NCI-H1417 treated with DMSO at 0.1 percent for 48 hours (cell line): ENCODE results near the gene LHFPL5.

ENCODE experiments used
- DNase-seq: peaks from one replicate; lab custom pipeline; 2025; lab: John Stamatoyannopoulos, UW

LHFPL5 gene

DNA sequence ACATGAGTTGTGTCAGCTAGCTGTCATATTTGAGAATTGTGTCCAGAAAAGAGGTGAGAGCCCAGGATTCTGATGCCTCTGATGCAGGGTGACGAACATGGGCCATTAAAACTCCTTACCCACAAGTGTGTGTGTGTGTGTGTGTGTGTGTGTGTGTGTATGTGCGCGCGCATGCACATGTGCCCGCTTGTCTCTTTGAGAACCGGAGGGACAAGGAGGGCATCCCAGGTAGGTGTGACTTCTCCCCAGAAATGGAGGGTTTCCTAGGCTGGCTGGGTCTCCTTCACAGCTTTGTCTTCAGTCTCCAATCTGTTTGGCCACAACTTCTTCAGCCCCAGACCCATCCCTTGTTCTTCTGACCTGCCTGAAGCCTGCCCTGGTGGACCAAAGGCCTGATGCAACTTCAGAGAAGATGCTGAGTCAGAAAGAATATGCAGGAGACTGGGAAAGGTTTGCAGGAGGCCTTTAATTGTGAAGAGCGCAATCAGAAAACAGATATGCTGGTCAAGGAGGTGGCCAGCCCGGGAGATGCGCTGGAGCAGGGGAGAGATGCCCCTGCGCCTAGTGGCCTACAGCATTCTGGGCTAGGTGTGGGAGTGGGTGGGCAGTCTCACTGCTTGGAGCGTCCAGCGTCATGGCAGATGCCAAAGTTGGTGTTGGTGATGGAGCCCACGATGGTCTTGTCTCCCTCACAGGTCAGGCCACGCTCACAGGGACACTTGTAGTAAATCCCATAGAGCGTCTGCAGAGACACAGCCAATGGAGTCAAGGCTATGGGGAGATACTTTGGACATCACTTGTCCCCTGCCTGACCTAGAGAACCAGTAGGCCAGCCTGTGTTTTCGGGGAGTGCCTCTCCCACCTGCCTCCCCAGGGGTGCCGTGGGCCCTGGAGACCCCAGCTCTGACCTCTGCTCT, 10.4 kb upstream of the LHFPL5 start:
- DNase-seq: no peak

DNA sequence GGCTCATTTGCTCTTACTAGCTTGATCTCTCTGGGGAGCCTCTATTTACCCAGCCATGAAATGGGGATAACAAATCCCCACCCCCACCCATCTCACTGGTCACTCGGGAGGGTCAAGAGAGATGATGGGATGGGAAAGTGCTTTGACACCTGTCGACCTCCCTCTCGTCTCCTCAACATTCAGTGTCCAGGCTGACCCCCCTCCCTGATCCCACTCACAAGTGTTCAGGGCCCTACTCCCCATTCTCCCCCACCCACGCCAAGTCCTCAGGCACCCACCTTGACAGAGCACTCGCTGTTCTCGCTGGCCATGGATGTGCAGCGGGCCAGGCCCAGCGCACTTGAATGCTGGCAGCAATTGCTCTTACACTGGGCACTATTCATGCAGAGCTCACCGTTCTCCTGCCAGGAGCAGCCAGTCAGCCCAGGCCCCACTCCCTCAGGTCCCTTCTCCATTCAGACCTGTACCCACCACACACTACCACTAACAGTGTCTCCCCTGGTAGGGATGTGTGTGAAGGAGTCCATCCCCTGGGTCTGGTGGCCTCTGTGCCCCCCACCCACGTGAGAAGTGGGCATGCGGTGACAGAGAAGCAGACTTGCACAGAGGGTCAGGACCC, 9.6 kb upstream of the LHFPL5 start:
- no peak for DNase-seq

DNA sequence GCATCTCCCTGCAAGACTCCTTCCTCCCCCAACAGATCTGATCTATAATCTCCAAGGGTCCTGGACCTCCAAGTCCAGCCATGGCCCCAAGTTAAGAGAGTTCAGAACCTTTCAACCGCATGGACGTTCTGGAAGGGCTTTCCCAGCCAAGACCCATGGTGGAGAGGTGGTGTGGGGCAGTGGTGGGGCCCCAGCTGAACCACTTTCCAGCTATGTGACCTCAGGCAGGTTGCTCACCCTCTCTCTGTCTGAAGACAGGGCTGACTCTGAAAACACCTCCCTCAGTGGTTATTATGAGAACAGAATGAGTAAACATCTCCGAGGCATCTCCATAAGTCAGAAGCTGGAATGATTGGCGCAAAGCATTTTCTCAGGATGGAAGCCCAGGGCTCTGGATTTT, 8.9 kb upstream of the LHFPL5 start:
- no peak for DNase-seq

DNA sequence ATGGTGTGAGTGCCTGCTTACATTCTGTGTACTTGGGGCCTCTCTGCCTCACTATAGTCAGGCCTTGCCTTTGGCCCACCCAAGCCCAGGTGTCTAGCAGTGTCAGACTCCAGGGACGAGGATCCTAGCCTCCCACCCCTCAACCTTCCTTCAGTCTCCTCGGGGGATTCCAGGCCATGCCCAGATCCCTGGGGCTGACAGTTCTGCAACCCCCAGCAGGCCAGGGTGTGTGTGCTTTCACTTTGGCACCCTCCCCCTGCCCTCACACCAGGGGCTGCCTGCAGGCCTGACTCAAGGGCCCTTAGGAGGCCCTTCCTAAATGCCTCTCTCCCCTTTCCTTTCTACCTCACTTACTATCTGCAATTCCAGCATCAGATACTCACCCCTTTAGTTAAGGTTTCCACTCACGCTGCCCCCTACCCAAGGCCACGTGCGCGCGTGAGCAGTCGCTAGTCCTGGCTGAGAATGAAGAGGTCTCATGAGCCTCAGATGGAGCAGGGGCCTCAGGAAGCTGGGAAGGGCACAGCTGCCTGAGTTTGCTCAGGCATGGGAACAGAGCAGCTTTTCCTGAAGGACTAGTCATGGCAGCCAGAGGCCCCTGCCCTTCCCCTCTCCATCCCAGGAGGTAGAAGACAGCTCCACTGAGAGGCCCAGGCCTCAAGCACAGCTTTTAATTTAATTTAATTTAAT, 7.2 kb upstream of the LHFPL5 start:
- no peak for DNase-seq

DNA sequence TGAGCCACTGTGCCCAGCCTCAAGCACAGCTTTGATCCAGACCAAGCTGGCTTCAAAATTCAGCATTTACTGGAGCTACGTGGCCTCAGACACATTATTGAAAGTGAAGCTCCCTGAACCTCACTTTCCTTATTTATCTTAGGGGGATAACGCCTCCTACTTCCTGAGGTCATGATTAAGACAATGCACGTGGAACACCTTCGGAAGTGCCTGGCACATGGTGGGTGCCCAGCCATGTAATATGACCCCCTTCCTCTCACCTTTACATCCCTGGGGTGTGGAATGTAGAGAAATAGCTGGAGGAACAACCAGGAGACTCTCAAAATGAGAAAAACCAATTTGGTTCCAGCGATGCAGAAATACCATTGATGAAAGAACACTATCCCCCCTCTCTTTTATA, 6.4 kb upstream of the LHFPL5 start:
- no peak for DNase-seq

DNA sequence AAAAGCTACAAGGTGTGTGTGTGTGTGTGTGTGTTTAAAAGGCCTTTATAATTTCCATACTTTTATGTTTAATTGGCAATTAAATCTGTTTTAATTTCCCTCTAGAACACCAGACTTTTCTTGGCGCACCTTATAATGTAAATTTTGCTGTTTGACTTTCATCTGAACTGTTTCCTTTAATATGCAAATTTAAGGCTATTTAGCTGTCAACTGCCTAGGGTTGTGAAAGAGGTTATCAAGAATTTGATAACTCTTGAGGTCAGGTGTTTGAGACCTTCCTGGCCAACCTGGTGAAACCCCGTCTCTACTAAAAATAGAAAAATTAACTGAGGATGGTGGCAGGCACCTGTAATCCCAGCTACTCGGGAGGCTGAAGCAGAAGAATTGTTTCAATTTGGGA, 4.0 kb upstream of the LHFPL5 start:
- no peak for DNase-seq

DNA sequence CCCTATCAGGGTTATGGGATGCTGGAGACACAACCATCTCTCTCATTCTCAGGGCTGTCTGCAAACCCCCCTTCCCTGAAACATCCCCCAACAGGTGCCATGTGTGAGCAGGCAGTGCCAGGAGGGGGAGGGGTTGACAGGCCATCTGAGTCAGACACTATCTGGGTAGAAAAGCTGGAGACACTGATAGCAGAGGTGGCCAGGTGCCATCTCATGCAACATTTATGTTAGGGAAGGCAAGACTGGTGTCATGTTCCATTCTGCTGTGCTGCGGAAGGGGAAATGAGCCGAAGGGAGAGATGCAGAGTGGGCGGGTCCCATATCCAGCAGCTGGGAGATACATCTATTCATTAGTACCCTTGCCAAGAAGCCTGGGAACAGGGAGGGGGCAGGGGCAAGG, 3.5 kb downstream of the LHFPL5 start:
- DNase-seq: no peak

DNA sequence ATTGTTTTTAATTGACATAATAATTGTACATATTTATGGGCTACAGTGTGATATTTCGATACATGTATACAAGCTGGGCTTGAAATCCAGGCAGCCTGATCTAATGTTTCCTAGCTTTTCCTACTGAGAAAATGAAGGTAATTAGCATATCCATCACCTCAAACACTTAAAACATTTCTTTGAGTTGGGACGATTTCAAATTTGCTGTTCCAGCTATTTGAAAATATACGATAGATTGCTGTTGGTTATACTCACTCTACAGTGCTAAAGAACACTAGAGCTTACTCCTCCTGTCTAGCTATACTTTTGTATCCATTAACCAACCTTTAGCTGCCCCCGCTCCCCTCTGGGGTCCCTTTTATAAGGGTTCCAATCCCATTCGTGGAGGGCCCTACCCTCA, 4.7 kb downstream of the LHFPL5 start:
- no peak for DNase-seq

DNA sequence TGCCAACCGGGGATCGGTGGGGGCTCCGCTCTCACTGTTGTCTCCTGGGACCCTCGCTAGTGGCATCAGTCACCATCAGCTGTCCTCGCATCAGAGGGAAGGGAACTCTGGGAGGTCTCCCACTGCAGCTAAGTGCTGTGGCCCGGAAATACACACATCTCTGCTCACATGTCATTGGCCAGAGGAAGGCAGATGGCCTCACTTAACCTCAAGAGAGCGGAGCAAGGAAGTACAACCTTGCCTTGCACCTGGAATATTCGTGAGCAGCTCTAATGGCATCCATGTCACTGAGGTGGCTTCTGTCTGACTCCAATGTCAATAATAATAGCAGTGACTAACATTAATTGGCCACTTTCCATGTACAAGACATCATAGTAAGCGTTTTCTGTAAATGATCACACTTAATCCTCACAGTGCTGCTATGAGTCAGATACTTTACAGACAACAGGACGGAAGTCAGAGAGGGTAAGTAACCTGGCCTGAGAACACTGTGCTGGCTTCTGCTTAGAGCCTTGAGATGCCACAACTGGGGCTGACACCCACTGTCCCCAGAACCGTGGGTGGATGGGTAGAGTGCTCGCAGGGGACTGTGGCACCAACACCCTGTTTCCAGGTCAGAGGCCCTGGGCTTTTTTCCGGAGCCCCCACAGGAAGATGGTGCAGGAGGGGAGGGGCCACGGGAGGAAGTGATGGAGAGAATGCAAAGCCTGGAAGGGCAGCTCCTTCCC, 6.0 kb downstream of the LHFPL5 start:
- DNase-seq: no peak

DNA sequence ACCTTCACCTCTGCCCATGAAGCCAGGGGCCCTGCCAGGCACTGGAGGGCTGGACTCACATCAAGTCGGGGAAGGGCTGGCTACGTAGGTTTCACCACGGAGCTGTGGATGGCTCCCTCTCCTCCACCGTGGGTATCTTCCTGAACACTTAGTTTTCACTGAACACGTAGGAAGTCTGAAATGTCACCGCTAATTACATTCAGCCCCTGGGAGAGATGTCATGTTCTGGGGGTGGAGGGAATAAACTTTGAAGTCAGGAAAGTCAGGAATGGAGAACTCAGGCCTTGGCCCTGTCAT, 6.5 kb downstream of the LHFPL5 start:
- no peak for DNase-seq

DNA sequence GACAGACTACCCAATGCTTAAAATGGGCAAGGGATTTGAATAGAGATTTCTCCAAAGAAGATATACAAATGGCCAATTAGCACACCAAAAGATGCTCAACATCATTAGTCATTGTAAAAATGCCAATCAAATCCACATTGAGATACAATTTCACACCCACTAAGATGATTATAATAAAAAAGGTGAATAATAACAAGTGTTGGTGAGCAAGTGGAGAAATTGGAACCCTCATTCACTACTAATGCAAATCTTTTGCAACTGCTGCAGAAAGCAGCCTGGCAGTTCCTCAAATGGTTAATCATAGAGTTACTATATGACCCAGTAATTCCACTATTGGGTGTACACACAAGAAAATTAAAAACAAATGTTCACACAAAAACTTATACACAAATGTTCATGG, 12.4 kb downstream of the LHFPL5 start:
- no peak for DNase-seq

DNA sequence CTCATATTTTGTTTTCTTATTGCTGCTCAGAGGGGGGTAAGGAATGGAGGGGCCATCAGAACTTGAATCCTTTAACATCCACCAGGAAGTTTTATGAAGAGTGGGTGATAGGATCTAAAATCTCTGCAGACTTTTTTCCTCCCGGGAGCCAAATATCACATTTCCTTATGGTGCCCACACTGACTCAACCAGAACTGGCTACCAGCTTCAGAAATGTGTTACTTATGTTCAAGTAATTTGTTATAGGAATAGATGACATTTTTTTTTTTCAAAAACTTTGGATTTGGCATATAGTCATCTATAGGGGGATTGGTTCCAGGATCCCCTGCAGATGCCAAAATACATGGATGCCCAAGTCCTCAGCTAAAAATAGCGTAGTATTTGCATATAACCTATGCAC, 18.4 kb downstream of the LHFPL5 start:
- DNase-seq: no peak

DNA sequence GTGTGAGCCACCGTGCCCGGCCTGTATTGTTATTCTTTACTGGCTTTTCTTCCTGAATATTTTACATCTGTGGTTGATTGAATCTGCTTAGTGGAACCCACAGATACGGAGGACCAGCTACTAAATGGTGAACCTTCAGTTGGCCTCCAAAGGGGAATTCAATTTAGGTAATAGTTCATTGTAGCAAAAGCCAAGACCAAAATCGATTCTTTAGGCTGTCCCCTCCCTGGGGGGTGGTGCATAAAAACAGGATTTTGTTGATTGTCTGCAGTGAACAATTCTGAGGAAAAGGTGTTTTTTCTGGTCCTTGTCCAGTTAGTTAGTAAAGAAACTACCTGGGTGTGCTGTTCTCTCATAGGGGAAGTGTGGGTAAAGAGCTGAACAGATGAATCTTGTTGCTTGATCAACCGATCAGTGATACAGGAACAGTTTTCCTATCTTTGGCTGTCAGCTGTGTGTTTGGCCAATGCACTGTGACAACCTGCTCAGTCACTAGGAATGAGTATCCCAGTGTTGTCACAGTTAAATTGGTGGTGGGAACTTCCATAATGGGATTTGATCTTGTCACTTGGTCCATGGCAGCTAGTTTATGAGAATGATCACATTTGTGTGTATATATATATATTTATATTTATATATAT, 19.5 kb downstream of the LHFPL5 start:
- DNase-seq: no peak

DNA sequence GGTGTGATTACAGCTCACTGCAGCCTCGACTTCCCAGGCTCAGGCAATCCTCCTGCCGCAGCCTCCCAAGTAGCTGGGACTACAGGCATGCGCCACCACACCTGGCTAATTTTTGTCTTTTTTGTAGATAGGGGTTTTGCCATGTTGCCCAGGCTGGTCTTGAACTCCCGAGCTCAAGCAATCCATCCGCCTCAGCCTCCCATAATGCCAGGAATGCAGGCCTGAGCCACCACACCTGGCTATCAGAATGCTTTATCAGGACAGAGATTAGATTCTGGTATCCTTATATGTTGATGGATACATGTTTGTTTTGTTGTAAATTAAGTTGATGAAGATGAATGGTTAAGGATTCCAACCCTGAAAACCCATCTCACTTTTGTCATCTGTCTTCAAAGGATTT, 24.2 kb downstream of the LHFPL5 start:
- no peak for DNase-seq

DNA sequence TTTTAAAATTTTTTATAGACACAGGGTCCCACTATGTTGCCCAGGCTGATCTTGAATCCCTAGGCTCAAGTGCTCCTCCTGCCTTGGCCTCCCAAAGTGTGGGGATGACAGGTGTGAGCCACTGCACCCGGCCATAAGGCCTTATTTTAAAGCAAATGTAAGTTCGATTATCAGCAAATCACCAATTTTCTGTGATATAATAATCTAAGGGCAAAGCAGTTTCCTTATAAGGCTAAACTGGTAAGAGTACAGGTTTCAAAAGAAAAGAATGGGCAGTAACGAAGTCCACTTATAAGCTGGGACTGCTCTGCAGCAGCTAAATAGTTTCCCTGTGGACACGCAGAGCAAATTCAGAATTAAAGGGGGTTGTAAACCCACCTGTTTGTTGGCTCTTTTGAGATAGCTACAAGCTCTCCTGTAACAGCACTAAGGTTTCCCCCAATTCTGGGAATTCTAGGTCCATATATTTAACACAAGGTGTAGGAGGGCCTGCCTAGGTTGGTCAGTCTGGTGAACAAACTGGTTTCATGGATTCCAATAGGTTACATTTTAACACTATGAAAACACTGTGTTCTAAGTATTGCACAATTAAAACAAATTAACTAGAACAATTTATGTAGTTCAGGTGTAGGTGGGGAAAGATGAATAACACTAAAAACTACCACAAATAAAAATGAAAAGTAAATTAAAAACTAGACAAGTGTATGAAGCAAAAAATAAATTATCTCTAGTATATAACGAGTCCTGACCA, 26.3 kb downstream of the LHFPL5 start:
- DNase-seq: no peak

DNA sequence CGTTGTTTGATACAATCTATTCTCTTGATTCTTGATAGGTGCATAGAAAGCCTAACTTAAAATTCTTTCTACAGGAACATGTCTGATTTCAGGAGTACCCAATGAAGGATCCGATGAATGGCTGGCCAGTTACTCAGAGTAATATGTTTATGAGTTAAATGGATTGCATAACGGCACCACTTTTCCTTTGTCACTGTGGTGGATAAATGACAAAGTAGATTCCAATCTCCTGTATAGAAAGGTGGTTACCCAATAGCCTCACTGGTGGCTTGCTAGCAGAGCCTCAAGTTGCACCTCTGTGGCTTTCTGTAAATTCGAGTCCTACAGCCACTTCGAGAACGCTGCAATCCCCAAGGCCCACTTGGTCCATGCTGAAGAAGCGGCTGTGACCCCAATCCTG, 28.4 kb downstream of the LHFPL5 start:
- DNase-seq: no peak

DNA sequence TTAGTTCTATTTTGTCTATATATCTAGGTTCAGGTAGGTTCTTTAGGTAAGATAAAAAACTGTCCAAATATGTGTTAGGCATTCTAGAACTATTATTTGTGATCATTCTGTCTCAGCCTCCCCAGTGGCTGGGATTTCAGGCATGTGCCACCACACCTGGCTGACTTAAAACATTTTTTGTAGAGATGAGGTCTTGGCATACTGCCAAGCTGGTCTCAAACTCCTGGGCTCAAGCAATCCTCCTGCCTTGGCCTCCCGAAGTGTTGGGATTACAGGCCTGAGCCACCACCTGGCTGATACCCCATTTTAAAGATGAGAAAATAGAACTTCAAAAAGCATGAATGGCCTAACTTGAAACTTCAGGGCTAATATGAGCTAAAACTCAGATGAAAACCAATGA, 33.9 kb downstream of the LHFPL5 start:
- no peak for DNase-seq

DNA sequence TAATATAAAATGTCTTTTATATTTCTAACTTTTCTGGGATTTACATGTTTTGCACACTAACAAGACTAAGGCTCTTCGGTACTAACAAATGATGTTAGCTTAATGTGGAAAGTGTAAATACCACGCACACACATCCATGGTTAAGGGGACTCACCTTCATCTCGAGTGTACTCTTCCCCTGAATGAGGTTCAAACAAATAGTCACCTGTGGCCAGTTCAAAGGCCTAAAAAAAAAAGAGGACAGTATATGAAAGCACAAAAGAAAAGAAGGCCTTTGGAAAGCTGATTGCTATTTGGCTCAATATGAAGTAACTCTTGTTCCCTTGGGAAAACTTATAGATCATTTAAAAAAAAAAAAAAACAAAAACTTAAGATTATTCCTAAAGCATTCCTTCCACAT, 37.2 kb downstream of the LHFPL5 start:
- DNase-seq: no peak

DNA sequence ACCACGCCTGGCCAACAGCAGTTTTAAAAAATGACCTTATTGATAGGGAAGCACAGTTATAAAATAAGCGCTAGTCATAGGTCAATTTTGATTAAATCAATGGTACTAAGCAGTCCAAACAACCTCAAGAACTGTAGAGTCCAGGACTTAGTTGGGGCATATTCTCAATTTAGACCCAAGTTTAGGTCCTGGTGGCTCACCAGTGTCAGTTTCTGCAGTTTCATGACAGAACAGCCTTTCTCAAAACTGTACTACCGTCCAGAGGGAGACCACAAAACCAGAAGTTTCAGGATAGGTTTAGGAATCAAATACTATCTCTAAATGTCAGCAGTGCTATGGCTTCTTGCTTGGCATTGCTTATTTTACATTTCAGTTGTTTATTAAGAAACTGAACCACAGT, 39.1 kb downstream of the LHFPL5 start:
- DNase-seq: no peak

DNA sequence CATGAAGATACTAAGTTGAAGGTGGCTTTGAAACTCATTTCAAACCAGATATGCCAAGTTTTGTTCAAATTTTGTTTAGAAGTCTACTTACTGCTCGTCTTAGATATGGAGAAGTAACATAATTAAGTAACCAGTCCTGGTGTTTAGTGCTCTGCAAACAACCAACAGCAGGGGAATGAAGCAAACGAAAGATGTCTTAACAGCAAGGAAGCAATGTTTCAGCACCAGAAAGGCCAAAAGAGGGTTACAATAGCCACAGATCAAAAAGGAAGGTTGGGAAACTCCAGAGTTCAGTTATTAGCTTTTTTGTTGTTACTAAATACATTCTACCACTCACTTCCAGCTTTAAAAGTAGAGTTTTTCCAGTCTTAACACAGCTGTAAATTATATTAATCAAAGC, 45.1 kb downstream of the LHFPL5 start:
- DNase-seq: no peak

DNA sequence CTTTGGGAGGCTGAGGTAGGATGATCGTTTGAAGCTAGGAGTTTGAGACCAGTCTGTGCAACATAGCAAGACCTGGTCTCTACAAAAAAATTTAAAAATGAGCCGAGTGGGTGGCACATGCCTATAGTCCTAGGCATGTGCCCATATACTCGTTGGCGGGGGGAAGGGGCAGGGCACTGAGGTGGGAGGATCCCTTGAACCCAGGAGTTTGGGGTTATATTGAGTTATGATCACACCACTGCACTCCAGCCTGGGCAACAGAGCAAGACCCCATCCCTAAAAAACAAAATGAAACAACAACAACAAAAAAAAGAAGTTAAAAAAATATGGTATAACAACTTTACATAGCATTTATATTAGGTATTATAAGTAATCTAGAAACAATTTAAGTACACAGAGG, 47.8 kb downstream of the LHFPL5 start:
- DNase-seq: no peak

DNA sequence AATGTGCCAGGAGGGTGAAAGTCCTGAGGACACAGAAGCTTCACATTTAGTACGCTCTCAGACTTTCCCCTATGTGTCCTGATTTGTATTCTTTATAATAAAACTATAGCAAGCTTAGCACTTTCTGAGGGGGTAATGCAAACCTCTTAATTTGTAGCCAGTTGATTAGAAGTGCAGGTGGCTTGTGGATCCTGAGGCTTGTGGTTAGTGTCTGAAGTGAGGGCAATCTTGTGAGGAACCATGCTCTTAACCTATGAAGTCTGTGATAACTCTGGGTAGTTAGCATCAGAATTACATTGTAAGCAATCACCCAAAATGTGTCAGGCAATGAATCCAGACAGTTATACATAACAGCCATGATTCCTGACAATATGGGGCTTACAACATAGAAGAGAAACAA, 51.1 kb downstream of the LHFPL5 start:
- DNase-seq: no peak
